Retina (tissue), 1 donor: ENCODE measurements around the gene SHB.
A peak's percentile ranks its signal among the peaks of the same experiment; 100 is the strongest.

Source experiments
- DNase-seq: peaks from one replicate; pipeline ENCODE4 v3.0.0-alpha.2; 2016

The SHB gene

DNA sequence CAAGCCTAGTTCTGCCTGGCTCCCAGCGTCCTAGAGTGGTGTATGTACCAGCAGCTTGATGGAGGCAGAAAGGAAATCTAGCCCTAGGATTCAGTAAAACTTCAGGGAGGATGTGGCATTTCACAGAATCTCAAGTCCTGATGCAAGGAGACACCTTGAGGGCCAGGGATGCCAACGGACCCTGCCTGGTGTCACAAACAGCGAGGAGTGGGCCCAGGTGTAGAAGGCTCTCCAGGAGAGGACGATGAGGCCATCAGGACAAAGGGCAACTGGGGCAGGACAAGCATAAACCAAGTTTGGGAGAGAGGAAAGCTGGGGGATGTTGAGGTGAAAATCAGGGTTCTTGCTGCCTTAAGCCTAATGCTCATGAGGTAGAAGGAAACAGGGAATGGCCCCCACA, 83.0 kb downstream of the SHB start:
- no peak for DNase-seq

DNA sequence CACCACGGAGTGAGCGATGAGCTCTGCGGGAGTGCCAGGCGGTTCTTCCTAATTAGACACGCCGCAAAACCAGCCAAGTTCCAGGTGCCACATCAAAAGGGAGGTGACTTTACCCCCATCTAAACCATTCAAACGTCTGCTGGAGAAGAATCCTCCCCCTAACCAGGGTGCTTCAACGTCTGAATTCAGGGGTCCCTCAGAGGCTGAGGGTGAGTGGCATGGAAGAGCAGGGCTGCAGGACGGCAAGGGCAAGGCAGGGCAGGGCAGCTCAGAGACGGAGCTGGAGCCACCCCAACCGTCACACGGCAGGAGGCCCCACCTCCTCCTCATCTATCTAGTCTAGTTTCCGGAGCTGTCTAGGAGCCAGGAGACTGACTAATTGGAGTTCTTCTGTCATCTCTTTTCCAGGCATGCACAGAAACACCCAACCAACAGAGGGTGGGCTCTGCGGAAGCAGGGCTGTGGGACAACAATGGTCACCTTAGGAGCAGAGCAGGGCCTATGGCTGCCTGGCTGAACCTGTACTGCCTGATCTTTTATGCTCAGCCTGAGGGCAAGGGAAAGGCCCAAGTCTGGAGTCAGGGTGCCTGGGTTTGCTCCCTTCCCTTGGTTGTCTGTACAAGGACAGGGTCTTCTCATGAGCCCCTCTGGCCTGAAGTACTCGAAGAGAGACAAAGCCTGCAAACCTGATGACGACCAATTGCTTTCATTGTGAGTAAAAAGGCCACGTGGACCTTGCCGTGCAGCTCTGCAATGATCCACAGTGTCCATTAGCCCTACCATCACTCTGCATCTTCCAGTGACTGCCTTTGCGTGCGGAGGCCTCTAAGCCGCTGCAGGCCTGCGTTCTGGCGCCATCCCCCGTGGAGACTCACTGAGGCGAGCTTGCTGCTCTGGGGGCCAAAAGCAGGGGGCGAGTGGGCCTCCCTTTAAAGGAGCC, 84.1 kb downstream of the SHB start:
- DNase-seq: peak; percentile 87

DNA sequence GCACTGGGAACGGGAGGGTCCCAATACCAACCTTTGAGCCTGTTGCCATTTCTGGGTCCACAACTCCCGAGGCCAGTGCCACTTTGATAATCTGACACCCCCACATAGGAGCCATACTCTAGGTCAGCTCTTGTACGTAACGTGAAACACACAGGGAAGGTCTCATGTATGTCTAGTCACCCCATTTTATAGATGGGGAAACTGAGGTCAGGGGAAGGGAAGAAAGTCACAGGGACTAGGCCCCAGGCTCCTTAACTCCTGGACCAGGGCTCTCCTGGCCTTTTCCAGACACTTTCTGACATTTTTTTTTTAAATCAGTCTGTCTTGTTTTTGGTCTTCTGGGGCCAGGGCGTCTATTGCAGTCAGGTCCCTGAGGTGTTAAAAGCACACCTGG, 84.8 kb downstream of the SHB start:
- DNase-seq: no peak

- no peak for DNase-seq
Measured at GRCh38 chr9:37983381-37984067, 85.5 kb downstream of the SHB start.

- no peak for DNase-seq
Measured at GRCh38 chr9:37979844-37980243, 89.2 kb downstream of the SHB start.

GRCh38 chr9:37978983-37979382, 90.0 kb downstream of the SHB start:
- peak; percentile 33 for DNase-seq

DNA sequence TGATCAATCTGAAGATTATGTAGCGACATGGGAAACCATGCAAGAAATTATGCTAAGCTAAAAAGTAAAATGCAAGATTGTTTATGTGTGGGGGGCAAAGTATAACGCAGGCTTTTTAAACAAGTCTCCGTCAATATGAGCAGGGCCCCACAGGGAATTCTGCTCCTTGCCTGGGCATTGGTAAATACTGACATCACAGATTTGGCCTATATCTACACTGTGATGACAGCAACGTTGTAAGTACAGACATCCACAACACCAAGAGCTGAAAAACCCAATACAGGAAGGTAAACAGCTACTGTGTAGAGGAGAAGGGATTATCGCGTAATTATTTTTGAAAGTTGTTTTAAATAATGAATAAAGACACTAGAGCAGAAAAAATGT, 90.6 kb downstream of the SHB start:
- DNase-seq: no peak

DNA sequence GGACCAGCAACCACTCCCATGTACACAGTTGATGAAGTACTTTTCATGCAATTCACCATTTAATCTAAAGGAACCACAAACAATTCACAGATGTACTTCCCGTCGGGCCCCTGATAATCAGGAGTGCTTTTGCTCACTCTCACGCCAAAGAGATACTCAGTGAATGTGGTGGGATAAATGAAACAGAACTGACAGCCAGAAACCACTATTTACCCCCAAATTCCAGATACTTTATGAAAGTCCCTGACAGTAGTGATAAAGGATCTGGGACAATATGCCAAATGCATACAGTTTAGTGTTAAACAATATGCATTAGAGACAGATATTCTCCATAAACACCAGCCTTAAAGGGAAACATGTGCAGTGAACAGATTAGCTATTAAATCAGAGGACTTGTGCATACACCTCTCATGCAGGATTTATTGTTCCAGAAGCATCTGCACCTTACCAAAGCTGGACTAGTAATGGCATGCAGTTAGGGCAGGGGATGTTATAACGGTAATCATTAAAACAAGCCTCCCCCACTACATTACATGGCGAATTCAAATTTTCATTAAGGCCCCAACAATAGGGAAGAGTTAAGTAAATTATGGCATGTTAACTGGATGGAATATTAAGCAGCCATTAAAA, 91.1 kb downstream of the SHB start:
- DNase-seq: no peak

DNA sequence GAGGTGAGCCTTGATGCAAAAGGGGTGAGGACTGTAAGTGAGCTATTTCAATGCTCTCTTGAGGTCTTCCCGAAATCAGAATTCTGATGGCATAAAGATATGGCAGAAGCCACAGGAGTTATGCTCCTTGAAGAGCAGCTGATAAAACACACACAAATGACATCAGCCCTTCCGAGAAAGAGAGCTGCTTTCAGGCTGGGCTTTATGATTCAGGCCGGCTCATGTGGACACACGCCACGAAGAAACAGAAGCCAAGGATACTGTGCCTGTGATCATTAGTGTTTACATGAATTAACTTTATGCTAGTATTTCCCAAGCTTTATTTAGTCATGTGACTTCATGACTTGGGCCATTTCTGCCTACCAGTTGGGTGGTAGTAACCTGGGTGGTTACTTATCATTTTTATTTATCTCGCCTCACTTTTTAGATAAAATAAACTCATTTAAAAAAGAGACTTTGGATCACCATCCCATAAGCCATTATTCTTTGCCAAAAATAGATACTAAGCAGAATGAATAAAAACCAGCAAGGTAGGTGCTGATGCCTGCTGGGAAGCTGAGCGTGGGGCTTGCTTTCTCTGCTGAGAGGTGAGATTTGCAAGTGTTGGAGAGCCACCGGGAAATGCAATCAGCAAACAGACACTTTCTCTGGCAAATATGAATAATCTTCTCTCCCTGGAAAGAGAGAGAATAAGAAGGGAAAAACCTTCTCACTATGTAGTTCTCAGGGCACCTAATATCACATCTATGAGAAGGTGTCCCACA, 92.1 kb downstream of the SHB start:
- DNase-seq: no peak

GRCh38 chr9:37975639-37976038, 93.4 kb downstream of the SHB start:
- DNase-seq: no peak

DNA sequence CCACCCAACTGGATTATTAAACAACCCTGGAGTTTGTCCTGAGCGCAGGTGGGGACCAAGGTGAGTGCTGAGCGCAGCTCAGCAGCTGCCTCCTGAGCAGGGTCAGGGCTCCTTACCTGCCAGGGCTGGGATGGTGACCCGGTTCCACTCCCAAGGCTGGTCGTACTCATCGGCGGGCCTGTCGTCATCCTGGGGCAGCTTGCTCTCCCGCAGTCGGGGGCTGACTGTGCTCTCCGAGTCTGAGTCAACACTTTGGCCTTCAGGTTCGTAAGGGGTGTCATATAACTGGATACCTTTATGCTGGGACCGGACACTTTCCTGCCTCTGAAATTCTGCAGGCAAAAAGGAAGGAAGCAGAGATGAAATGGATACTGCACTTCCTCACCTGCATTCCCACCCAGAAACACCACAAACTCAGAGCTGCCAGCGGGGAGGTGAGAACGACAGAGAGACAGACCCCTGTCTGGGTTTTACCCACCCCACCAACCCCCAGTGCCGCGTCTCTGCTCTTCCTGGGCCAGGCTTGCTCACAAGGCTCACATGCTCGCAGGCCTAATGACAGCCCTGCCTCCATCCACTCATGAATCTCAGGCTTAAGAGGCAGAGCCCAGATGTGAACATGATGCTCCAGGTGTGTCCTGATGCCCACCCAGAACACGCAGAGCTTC, 94.4 kb downstream of the SHB start:
- DNase-seq: no peak

- no peak for DNase-seq
Measured at GRCh38 chr9:37972351-37972848, 96.6 kb downstream of the SHB start.

DNA sequence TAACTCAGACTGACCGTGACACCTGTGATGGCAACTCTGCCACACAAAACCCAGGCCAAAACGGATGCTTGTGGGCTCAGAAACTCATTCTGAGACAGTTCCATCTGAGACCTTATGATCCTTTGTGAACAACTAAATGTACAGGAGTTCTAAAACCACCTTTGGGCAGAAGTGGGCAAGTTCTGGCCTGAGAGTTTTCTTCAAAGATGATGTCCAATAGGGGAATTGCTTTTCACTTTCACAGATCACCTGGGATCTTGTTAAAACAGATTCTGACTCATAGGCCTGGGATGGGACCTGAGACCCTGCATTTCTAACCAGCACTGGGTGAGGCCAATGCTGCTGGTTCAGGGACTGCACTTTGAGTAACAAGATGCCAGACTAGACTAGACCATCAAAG, 97.3 kb downstream of the SHB start:
- no peak for DNase-seq

GRCh38 chr9:37971108-37971459, 97.9 kb downstream of the SHB start:
- no peak for DNase-seq

DNA sequence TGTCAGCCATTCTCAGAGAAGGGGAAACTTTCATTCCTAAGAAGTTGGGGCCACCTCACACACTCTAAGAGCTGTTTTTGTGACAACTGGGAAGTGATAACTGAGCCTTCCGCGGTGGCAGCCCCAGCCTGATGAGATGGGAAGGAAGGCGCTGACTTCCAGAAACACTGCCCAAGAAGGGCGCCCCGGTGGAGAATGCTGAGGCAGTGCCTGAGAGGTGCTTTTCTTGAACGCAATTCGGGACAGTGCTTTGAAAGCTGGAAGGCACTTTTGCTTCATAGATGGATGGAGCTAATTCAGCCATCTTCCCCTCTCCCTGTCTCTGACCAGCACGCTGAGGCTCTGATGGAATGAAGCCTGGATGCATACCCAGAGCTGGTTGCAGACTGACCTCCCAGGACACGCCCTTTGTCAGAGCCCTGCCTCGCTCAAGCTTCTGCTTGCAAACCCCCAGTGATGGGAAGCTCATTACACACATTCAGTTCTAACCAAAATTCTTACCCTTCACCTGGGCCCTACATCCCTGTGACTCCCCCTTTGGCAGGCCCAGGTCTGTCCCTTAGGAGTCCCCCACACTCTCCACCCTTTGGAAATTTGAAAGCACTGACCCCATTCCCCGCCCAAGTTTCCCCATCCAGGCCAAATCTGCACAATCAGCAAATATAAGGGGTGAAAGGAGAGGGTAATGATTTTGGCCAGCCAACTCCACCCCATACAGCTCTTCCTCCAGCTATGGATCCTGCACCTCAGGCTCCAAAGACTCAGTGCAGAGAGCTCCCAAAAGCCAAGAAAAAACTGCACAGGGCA, 98.5 kb downstream of the SHB start:
- DNase-seq: no peak

GRCh38 chr9:37969558-37970300, 99.3 kb downstream of the SHB start:
- DNase-seq: no peak

- no peak for DNase-seq
Measured at GRCh38 chr9:37969130-37969529, 99.9 kb downstream of the SHB start.

DNA sequence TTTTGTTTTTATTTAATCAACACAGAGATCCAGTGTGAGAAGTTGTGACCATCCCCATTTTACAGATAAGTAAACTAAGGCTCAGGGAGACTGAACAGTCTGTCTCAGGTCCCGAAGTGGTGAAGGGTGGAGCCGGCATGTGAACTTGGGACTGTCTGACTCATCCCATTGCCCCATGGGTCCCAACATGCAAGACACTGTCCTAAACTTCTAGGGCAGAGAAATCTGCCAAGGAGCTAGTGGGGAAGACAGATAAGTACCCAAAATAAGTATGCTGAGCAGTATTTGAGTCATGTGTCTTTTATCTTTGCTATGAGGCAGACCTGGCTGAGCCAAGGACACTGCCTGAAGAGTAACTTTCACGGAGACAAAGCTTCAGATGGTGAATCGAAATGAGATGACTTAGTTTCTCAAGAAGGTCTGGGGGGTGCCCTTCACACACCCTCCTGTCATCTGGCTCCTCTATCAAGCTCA, 100.8 kb downstream of the SHB start:
- DNase-seq: no peak

DNA sequence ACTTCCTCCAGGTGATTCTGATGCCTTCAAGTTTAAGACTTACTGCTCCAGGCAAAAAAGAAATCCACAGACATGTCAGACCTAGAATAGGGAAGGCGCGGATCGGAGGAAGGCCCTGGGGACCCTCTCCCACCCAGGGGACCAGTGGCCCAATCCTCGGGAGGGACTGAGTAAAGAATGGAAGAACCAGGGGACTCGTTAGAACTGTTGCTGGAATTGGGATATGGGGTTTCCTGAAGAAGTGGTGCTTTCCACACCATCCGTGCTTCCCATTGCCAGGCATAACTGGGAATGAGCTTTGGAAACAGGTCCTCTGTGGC, 101.3 kb downstream of the SHB start:
- DNase-seq: no peak

DNA sequence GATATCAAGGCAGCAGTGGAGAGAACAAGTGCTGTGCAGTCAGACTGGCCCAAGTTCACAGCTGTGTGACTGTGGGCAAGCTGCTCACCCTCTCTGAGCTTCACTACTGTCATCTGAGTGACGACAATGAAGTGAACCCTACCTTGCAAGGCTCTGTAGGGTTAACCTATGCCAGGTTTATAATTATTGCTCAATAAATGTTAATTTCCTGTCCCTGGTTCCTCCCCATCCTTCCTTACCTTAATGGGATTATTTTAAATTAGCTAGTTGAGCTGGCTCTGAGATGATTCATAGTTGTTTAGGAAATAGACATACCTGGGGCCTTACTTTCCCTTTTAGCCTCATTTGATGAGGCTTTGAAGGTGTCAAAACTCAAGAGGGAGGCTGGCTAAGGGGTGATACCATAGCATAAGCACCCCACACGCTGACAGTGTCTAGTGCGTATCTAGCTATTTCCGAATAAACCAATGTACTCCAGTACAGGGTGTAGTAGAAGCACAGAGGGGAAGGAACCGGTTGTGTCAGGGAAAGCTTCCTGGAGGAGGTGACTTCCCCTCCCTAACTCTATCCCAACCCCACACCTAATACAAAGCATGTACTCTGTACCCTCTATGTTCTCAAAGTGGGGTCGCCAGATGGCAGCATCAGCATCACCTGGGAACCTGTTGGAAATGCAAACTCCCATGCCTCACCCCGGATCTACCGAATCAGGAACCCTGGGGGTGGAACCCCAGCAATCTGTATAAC, 101.8 kb downstream of the SHB start:
- DNase-seq: no peak
